PC-9 (cell line): ENCODE measurements around the gene NSD2. TPM values are rescaled to one million over a fixed set of nuclear protein-coding genes. Genes with fewer than 3 reads are reported as not detected.
"Not testable (repeated sequence)": the region's sequence is repeated elsewhere in the genome, so short reads cannot be mapped to it uniquely, and the experiment has no call there.

Source experiments
- BruUV-seq: library from RNA; stranded (reverse); fragments of 400-500 nt; replicated peaks from 2 replicates; lab custom pipeline; 2021; lab: Mats Ljungman, UMichigan
- CTCF ChIA-PET: fragments of 300-600 bp; sonication (Branson Sonifier 250); formaldehyde crosslinking; loops from one replicate; lab custom pipeline; 2022; ENCODE audit warnings: antibody characterized with exemption; lab: Charles Lee
- POLR2A ChIA-PET: fragments of 300-600 bp; sonication (Branson Sonifier 250); formaldehyde crosslinking; loops from one replicate; lab custom pipeline; 2022; ENCODE audit warnings: antibody characterized with exemption; ENCODE audit not compliant: unreplicated experiment; lab: Charles Lee
- DNase-seq, 2 experiments: peaks; one replicate each; pipeline versions ENCODE4 v3.0.0 to v3.0.0-alpha.2; 2015 to 2022; ENCODE audit warnings: mixed read lengths in 1 of 2
- H2AFZ ChIP-seq: fragments of 200-600 bp; sonication (generic); 2 replicates; pipeline ENCODE4 v1.8.1; 2017; ENCODE audit warnings: antibody characterized with exemption
- H3F3A ChIP-seq: fragments of 200-600 bp; sonication (generic); 2 replicates; pipeline ENCODE4 v1.8.1; 2017; ENCODE audit warnings: antibody characterized with exemption, mild to moderate bottlenecking, low read depth; ENCODE audit not compliant: insufficient read depth
- H3K27ac ChIP-seq: fragments of 200-600 bp; sonication (generic); 2 replicates; pipeline ENCODE4 v1.6.1; 2016; ENCODE audit warnings: mixed run types
- H3K27me3 ChIP-seq: fragments of 200-600 bp; sonication (generic); 2 replicates; pipeline ENCODE4 v1.6.1; 2016; ENCODE audit warnings: low read depth, mixed run types; ENCODE audit not compliant: insufficient read depth
- H3K36me3 ChIP-seq: fragments of 200-600 bp; sonication (generic); 2 replicates; pipeline ENCODE4 v1.6.1; 2016; ENCODE audit warnings: low read depth, mixed run types
- H3K4me1 ChIP-seq: fragments of 200-600 bp; sonication (generic); replicated peaks from 2 replicates; pipeline ENCODE4 v1.6.1; 2016; ENCODE audit warnings: mixed run types; ENCODE audit not compliant: insufficient read depth
- H3K4me2 ChIP-seq: fragments of 200-600 bp; sonication (generic); 2 replicates; pipeline ENCODE4 v1.6.1; 2017; ENCODE audit warnings: mixed run types
- H3K4me3 ChIP-seq: fragments of 200-600 bp; sonication (generic); 2 replicates; pipeline ENCODE4 v1.6.1; 2016; ENCODE audit warnings: mixed run types
- H3K79me2 ChIP-seq: fragments of 200-600 bp; sonication (generic); 2 replicates; pipeline ENCODE4 v1.6.1; 2017; ENCODE audit warnings: low read depth, mixed run types
- H3K9me2 ChIP-seq: fragments of 200-600 bp; sonication (generic); 2 replicates; pipeline ENCODE4 v1.8.1; 2017; ENCODE audit warnings: mild to moderate bottlenecking; ENCODE audit not compliant: insufficient read depth
- H3K9me3 ChIP-seq: fragments of 200-600 bp; sonication (generic); 2 replicates; pipeline ENCODE4 v1.8.1; 2016; ENCODE audit warnings: low read depth; ENCODE audit not compliant: insufficient read depth
- H4K20me1 ChIP-seq: fragments of 200-600 bp; sonication (generic); 2 replicates; pipeline ENCODE4 v1.8.1; 2017; ENCODE audit not compliant: insufficient read depth
- CTCF ChIP-seq: fragments of 200-600 bp; sonication (generic); conservative IDR thresholded peaks from 2 replicates; pipeline ENCODE4 v1.6.1; 2017; ENCODE audit warnings: mixed run types, antibody characterized with exemption, mild to moderate bottlenecking, moderate library complexity
- EZH2 ChIP-seq: fragments of 200-600 bp; sonication (generic); IDR thresholded peaks from 2 replicates; pipeline ENCODE4 v1.8.0; 2017; ENCODE audit warnings: antibody characterized with exemption, low read depth
- intact Hi-C: fragments of 100-400 bp; cut with micrococcal nuclease; formaldehyde crosslinking; loops from one replicate; pipeline ENCODE4 v1.10.0; 2022; ENCODE audit not compliant: unreplicated experiment
- total RNA-seq: library from RNA; stranded (reverse); gene quantifications from 2 replicates; pipeline ENCODE4 v1.2.3, GENCODE V29; 2021

Gene NSD2
- total RNA-seq, 1 experiment from 2014 or later: 176 TPM

- ChIA-PET POLR2A (no interaction called here), CTCF (no interaction called here)
- intact Hi-C loops: no loop called here
- peaks cover 20% of the 10 kb centered on the region; the same call in 1 of the 2 replicates for H3F3A ChIP-seq
- H3K4me1 ChIP-seq: peaks cover 14% of the 10 kb centered on the region
- no peak overlapping the region for H3K4me2 ChIP-seq
- no peak overlapping the region for H3K27ac ChIP-seq
- no peaks in the 10 kb centered on the region for H3K9me2 ChIP-seq
- no peaks in the 10 kb centered on the region for H3K27me3 ChIP-seq
- peaks cover 22% of the 10 kb centered on the region for H3K79me2 ChIP-seq
- no peak overlapping the region for H2AFZ ChIP-seq
- TF ChIP-seq CTCF: no peak
- no peak for TF ChIP-seq EZH2
- H3K4me3 ChIP-seq: no peak overlapping the region
- H3K36me3 ChIP-seq: no peaks in the 10 kb centered on the region
- no TSS peak for BruUV-seq
- DNase-seq: no peak
- H4K20me1 ChIP-seq: peaks cover 11% of the 10 kb centered on the region; the same call in 1 of the 2 replicates
- H3K9me3 ChIP-seq: no peaks in the 10 kb centered on the region
Measured at GRCh38 chr4:2011583-2011982, 140.4 kb downstream of the NSD2 start.

- TF ChIP-seq EZH2 (no peak), CTCF (no peak)
- no peaks in the 10 kb centered on the region for H3K36me3 ChIP-seq
- H3K27ac ChIP-seq: no peak overlapping the region
- POLR2A ChIA-PET: interaction anchor here (0.7 kb wide), 1 partner anchor 36 kb away, joined by 3 read pairs; no protein-coding TSS in a partner anchor
- no peaks in the 10 kb centered on the region for H3K79me2 ChIP-seq
- H3K9me3 ChIP-seq: no peaks in the 10 kb centered on the region
- no peak overlapping the region for H2AFZ ChIP-seq
- H3K27me3 ChIP-seq: no peaks in the 10 kb centered on the region
- no peaks in the 10 kb centered on the region for H3K9me2 ChIP-seq
- H3F3A ChIP-seq: peaks cover 12% of the 10 kb centered on the region; the same call in 1 of the 2 replicates
- no peak overlapping the region for H3K4me2 ChIP-seq
- BruUV-seq: no TSS peak
- H3K4me1 ChIP-seq: 0 out of 2 replicates have a peak, but pooled peaks cover 4% of the 10 kb centered on the region
- H3K4me3 ChIP-seq: no peak overlapping the region
- H4K20me1 ChIP-seq: no peaks in the 10 kb centered on the region
- CTCF ChIA-PET: no interaction called here
- intact Hi-C loops: no loop called here
- DNase-seq: no peak
Measured at GRCh38 chr4:2015008-2015407, 143.8 kb downstream of the NSD2 start.

GRCh38 chr4:2021358-2022018 is 150.3 kb downstream of the NSD2 start:
- H3F3A ChIP-seq, H2AFZ ChIP-seq, intact Hi-C loops, H3K36me3 ChIP-seq, H4K20me1 ChIP-seq, CTCF ChIA-PET, DNase-seq, H3K4me2 ChIP-seq, H3K27ac ChIP-seq, POLR2A ChIA-PET, H3K4me1 ChIP-seq, H3K9me2 ChIP-seq, H3K9me3 ChIP-seq, H3K79me2 ChIP-seq, BruUV-seq, H3K4me3 ChIP-seq: not testable (repeated sequence)
- H3K27me3 ChIP-seq: peaks cover 13% of the 10 kb centered on the region; the same call in 1 of the 2 replicates
